Measurements from ENCODE around the gene DOCK1.

Gene DOCK1

DNA sequence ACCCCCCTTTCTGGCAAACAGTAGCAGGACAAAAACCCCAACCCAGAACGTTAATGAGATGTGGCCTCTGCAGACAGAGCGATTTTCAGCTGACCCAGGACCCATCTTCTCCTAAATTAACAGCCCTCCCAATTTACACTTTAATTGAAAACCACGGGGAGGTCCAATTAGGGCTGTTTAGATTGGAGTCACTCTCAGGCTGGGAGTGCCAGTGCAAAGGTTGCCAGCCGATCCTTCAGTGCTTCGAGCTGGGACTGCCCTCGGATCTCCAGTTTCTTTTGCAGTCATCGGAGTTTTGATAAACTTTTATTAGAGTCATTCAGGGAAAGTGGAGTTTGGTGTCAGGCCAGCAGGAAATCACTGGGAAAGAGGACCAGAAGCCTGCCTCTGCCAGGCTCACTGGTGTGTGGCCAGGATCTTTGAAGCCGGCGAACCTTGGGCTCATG is 108.0 kb downstream of the DOCK1 start:
- no peak for DNase-seq

DNA sequence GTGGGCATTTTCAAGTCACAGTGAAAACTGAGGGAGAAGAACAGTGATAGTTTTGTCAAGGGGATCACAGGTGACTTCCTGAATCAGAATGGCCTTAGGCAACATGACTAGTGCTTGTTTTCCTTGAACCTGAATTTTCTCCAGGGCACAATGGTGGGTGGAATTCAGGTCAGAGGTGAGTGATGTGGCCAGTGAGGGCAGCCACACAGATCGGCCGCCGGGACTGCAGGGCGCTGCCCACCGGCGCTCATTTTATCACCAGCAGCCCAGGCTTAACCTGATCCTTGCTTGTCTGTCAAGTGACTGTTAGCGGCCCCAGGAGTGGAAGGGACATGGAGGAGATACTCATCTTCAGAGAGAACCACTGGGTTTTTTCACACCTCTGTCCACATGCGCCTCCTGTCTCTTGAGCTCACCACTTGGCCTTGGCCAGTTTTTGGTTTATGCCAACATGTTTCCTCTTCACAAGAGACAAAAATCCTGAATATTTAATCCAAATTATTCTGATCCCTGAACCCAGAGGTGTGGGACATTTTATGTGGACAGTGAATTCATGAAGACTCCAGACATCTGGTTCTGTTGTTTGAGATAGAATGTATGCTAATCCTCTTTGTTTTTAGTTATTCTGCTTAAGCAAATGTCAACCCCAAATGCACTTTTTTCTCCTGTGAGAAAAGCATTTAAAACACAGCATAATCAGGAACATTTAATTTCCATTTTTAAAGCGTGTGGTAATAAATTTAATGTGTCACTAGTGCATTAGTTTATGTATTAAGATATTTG is 108.7 kb downstream of the DOCK1 start:
- DNase-seq: no peak

DNA sequence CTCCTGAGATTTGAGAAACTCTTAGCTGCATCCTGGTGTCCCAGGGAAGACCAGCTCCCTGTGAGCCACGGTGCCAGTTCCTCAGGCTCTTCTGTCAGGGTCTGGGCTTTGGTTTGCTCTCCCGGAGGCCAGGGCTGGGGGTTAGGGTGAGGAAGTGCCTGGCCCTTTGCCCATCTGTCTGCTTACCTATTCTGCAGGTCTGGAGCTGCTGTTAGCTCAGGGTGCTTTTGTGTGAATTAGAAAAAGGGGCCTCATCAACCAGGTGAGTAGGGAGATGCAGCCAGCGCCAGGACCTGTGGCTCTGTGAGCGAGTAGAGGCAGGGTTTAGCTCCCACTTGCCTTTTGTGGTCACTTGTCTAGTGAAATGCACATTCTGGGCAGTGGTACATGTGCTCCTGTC is 109.4 kb downstream of the DOCK1 start:
- DNase-seq: no peak

DNA sequence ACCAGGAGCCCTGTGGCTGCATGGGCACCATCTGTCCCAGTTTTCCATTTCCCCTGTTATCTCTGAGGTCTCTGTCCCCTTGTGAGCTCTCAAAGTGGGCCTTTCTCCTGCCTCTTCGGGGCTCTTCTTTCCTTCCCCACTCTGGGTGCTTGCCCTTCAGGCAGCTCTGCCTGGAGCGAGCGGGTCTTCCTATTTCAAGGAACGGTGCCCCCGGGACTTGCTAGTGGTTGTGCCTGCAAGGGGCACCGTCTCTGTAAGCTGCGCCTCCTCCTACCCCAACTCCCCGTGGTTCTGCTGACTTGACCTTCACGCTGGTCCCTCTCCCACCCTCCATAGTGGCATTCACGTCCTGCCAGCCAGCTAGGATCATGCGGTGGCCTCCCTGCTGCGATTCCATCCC is 110.1 kb downstream of the DOCK1 start:
- no peak for DNase-seq

DNA sequence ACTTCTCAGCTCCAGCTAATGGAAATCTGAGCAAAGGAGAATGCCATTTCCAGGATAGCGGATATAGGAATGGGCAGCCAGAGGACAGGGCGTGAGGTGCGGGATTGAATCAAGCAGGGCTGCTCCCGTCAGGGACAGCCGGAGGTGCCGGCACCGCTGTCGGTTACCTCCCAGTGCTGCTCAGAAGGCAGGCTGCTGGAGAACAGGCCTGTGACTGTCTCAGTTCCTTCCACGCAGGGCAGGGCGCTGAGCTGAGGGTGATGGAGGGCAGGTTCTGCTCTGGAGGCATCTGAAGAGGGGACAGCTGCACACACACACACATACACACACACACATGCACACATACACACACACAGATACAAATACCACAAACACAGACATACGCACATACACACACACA is 111.1 kb downstream of the DOCK1 start:
- no peak for DNase-seq

DNA sequence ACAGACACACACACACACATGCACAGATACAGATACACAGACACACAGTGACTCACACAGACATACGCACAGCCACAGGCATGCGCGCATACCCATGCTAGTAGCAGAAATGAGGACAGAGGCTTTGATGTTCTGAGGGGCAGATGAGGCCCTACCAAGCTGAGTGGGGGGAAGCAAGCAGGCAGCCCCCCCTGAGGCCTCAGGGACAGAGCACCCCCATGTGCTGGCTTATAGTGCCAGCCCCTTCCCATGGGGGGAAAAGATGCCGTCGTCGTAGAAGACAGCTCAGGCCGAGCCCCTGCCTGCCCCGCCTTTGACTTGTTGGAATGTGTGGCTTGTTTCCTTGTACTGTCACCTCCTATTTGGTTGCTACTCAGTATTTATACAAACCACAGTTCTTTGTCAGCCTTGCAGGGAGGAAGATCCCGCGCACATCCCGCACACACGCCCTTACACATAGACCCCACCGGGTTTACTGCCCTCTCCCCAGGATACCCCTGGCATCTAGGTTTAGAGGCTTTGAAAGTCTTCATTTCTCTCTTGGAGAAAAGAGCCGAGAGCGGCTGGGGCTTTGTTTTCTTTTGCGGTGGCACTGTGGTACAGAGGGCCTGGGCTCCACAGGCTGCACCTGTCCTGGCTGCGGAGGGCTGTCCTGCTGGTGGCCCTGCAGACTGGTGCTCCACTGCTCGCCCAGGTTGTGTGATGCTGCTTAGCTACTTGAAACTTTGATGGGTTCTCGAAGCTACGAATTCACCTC is 112.5 kb downstream of the DOCK1 start:
- DNase-seq: no peak

DNA sequence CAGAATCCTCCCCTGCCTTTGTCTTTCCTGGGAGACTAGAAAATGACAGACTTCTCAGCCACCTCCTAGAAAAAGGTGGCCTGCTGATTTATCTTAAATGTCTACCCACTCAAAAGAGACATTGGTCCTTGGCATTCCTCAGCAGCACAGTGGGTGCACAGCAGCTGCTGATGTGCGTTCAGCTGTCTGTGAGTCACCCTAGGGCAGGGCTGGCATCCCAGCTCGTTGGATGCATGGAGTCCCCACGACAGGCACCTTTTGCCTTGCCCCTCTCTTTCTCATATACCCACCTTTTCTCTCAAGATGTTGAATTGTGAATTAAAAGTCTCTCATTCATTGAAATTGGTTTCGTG is 113.0 kb downstream of the DOCK1 start:
- no peak for DNase-seq

DNA sequence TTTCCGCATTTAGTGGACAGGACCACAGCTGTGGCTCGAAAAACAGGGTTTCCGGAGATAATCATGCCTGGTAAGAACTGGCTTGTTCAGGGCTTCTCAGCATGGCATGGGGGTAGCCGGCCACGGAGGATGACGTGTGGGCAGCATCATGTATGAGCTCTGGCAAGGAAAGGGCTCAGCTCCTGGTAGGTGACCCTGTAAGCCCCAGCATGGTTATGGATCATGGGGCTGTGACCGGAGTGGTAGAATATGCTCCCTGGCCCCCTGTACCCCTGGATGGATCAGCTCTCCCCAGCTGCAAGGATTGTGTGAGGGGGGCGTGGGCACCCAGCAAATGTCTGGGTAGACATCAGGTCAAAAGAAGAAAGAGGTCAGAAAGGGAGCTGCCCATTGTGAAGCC is 113.5 kb downstream of the DOCK1 start:
- DNase-seq: no peak

DNA sequence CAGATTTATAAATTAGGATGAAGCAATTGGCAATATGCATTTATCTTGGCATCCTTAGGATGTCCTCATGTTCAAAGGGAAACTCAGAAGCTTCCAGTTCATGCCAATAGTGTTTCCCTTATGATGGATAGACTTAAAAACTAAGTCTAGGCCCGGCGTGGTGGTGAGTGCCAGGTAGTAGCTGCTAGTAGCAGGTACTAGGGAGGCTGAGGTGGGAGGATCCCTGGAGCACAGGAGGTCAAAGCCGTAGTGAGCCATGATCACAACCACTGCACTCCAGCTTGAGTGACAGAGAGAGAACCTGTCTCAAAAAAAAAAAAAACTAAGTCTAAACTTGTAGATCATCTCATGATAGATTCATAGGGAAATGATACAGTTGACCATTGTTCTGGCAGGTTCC is 115.0 kb downstream of the DOCK1 start:
- no peak for DNase-seq

DNA sequence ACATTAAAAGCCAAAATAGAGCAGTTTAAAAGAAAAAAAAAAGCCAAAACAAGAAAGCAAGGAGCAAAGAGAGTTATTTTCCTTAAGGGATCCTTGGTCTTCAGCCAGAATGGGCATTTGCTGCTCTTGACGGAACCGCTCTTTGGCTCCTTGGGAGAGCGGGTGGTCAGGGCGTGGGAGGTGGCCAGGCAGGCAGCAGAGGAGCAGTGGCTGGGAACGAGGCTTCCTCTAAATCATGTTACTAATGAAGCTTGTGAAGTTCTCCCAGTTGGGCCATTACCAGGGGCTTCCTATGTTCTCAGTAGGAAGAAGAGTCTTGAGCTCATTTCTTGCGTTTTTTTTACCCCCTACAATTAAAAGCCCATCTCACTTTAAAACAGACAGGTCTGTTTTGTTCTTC is 116.6 kb downstream of the DOCK1 start:
- DNase-seq: no peak

DNA sequence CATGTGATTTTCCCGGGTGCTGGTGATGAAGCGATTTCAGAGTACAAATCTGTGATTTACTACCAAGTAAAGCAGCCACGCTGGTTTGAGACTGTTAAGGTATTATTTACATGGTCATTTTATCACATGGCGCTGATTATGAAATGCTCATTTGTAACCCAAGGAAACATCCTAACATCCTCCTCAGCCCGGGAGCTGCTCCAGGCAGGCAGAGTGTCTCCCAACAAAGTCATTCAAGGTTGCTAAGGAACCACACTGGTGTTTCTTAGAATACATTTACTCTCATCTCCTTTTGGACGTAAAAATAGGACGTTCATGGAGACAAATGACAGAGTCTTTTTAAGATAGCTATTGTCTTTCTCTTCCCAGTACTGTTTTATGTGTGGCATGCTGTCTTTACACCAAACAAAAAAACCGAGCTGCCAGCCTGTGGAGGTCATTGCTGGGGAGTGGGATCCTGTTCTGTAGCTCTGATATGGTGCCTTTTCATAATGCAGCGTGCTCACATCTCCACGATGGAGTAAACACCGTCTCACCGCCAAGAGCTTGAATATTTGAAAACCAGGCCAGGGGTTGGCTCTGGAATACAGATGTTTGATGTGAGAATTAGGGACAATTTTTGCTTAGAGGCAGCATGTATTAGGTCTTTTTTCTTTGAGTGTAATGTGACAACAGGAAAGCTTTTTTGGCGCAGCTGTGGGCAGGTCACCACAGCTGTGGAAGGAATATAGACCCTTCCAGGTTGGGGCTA is 119.6 kb downstream of the DOCK1 start:
- DNase-seq: no peak

DNA sequence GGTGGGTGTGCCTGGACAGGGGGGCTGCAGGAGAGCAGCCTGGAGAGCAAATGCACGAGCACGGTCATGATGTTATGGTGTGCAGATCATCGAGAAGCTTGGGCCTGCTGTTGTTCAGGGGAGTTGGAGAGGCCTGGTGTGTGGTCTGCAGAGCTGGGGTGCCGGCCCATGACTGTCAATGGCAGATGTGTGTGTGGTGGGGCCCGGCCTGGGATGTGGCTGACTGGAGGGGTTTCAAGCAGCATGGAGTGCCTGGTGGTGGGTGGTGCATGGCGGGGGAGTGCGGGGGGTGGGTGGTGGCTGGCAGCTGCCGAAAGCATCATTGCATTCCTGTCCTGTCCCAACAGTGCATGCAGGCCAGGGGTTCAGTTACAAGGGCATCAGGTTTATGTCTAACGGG is 122.6 kb downstream of the DOCK1 start:
- DNase-seq: no peak

DNA sequence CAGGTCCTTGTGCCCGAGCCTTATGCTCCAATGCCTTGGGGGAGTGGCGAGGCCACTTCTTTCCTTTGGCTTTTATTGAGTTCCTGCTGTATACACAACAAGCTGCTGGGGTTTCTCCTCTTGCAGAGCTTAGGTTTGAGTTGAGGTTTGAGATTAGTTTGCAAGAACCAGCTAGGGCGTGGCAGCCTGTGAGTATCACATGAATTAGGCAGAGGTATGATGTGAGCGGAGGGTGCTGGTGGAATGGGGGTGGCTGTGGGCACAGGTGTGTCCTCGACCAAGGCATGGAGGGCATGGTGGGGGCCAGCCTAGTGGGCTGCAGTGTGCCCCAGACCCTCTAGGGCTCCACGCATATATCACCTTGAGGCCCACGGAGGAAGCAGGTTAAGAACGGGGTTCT is 123.3 kb downstream of the DOCK1 start:
- no peak for DNase-seq

DNA sequence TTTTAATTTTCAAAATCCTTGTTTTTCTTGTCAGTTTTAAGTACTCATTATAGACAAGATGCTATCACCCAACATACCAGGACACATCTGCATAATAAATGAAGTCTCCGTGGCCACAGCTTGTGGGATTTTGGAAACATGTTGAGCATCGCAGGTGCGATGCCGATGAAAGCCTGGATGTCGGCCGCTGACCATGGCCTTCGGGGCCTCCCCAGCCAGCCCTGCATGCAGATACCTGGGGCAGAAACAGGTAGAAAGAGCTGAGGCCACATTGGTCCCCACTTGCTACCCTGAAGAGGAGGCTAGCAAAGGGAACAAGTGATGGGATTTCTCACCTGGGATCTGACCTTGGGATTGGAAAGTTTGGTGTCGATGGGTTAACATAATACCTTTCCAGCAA is 123.8 kb downstream of the DOCK1 start:
- DNase-seq: no peak

DNA sequence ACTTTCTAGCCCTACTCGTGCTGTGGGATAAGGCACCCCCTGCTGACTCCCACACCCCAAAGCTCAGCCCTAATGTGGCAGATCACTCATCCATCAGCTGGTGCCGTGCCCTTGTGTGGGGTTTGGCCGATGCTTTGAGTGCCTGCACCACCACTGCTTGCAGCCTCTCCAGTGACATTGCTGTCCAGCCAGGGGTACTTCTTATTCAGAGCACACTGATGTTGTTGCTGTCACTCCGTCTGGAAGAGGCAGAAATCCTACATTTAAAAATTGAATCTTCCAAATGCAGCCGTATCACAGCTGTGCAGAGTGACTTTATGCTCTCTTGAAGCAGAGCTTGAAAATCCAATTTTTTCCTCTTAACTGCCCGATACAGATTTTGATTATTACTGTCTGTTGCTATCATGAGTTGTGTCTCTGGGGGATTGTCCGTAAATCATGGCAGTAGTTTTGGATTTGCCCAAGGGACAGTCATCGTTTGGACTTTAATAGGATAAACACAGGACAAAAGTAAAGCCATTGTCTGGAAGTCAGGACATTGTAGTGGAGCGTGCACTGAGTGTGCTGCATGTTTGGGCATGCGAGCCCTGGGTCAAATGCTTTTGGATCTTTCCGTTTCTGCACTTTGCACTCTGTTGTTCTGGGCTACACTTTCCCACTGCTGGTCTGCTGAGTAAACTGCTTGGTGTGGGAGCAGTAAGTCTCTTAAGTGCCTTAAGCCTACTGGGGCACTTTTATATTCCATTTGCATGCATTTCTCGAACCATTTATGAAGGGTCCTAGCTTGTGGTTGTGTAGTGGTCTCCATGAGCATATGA is 128.2 kb downstream of the DOCK1 start:
- no peak for DNase-seq

DNA sequence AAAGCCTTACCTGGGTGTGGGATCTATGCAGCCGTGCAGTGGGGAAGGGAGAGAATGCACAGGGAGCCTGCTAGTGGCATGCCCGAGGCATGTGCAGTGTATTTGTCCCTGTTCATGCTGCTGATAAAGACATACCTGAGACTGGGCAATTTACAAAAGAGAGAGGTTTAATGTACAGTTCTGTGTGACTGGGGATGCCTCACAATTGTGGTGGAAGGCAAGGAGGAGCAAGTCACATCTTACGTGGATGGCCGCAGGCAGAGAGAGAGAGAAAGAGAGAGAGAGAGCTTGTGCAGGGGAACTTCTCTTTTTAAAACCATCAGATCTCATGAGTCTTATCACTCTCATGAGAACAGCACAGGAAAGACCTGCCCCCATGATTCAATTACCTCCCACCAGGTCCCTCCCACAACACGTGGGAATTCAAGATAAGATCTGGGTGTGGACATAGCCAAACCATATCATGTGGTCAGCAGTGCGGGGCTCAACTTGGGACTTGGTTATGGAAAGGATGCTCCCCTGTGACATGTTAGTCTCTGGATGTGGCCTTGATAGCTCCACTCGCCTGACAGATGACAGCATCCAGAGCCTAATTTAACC is 128.9 kb downstream of the DOCK1 start:
- no peak for DNase-seq

DNA sequence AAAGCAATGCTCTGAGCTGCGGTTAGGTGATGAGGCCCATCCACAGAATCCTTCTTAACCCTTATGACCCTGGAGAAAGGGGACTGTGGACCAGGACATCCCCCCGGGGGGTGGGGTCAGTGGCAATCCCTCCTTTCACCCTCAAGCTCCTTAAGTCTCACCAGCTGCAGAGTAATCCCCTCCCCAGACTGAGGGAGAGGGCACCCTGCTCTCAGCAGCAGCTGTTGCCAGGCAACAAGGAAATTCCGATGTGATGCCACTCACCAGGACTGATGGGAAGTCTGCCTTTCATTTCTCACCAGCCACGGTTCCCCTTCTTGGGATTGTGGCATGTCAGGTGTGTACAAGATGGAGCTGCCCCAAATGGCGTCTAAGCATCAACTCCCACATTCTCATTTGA is 129.6 kb downstream of the DOCK1 start:
- no peak for DNase-seq

DNA sequence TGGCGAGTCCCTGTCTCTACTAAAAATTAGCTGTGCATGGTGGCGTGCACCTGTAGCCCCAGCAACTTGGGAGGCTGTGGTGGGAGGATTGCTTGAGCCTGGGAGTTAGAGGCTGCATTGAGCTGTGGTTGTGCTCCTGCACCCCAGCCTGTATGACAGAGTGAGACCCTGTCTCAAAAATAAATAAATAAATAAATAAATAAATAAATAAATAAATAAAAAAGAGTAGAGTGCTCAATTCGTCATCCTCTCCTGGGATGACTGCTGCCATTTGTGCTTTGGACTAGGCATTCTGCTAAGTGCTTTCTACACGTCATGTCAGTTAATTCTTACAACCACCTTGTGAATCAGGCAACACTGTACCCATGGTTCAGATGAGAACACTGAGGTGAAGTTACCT is 130.6 kb downstream of the DOCK1 start:
- no peak for DNase-seq

DNA sequence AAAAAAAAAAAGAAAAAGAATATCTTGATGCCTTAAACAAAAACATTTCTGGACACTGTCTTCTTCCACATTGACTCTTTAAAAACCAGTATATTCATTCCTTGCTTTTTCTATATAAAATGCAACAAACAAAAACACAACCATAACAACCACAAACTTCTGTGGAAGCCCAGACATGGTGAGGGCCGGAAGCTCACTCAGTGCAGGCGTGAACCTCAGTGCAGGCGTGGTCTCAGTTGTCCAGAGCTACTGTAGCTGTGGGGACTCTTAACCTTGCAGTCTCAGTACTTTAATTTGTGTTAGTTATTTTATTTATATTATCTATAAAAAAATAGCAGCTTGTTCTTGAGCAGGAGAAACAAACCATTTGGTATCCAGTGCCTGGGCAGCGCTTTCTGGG is 131.8 kb downstream of the DOCK1 start:
- DNase-seq: no peak

DNA sequence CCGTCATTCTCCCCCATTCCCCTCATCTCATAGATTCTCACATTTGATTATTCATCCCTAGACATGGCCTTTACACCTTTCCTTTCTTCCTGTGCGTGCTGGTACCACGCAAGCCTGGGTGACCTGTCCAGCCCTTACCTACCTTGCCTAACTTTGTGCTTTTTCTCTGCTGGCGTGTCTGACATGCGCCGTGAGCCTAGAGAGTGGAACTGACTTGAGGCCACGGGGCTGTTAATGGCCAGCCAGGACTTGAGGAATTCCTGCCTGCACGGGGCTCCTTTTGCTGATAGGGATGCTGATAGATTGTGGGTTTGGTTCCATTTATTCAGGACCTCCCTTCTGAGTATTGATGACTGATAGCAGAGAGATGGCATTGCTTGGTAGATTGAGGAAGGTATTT is 134.2 kb downstream of the DOCK1 start:
- no peak for DNase-seq

DNA sequence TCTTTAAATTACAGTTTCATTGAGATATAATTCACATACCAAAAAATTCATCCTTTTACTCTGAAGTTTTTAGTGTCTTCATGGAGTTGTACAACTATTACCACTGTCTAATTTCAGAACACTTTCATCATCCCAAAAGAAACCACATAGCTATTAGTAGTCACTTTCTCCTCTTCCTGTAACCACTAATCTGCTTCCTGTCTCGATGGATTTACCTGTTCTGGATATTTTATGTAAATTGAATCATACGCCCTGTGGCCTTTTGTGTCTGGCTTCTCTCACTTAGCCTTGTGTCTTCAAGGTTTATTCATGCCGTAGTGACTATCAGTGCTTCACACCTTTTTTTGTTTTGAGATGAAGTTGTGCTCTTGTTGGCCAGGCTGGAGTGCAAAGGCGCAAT is 135.5 kb downstream of the DOCK1 start:
- no peak for DNase-seq

DNA sequence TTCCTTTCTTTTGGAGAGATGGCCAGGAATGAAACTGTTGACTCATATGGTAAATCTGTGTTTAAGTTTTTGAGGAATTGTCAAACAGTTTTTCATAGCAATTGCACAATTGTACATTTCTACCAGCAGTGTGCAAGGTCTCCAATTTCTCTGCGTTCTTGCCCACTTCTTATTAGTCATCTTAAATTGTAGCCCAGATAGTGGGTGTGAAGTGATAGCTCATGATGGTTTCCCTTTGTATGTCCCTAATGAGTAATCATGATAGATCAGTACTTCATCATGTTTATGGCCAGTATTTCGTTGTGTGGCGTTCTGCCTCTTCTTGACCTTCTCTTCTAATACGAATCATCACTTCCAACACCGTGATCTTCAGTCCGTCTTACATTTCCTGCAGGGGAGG is 136.3 kb downstream of the DOCK1 start:
- DNase-seq: no peak

DNA sequence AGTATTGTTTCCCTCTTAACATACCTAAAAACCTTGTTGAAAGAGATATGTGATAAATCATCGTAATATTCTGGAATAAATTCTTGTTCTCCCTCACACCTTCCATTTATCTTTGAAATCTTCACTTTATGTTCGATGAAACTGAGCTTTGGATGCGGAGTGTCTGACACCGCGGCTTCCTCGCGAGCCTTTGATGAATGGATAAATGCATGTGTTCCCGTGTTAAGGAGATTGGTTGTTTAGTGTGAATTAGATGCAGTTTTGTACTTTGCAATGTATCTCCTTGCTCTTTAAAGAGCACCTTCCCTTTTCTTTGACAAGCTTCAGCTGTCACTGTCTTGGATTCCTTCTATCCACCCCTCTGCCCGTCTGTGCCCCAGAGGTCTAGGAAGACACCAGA is 138.1 kb downstream of the DOCK1 start:
- no peak for DNase-seq

All from NCI-H345 (cell line).